ENCODE measurements around the gene SH2D2A. TPM values are rescaled to one million over a fixed set of nuclear protein-coding genes. Genes with fewer than 3 reads are reported as not detected.

The SH2D2A gene
- total RNA-seq, 1 experiment from 2014 or later, result 2.9 TPM

- intact Hi-C loops (cut with micrococcal nuclease; ENCODE audit: unreplicated experiment), result no loop called here
- CTCF ChIA-PET, result interaction anchor here (1.3 kb wide), 1 partner anchor 37 kb away, joined by 6 read pairs; no protein-coding TSS in a partner anchor
- H3K36me3 Mint-ChIP-seq (ENCODE audit: insufficient read depth, unreplicated experiment), result peaks cover 42% of the 10 kb centered on the region
- H3K4me3 Mint-ChIP-seq (ENCODE audit: low read depth, unreplicated experiment), result no peak overlapping the region
- peak overlapping the region; percentile 26 for H3K27ac Mint-ChIP-seq (ENCODE audit: unreplicated experiment)
- no peak for DNase-seq
- no peaks in the 10 kb centered on the region for H3K4me1 Mint-ChIP-seq (ENCODE audit: low read depth, unreplicated experiment)
- H3K9me3 Mint-ChIP-seq (ENCODE audit: low read depth, unreplicated experiment), result no peaks in the 10 kb centered on the region
- no TSS peak for BruUV-seq (replicated peaks)
- no peak for TF ChIP-seq CTCF (IDR thresholded peaks at IDR 0.05; ENCODE audit: unreplicated experiment)
- no peaks in the 10 kb centered on the region for H3K27me3 Mint-ChIP-seq (ENCODE audit: unreplicated experiment)
These were observed 15.1 kb downstream of the SH2D2A start for GRCh38 chr1:156801409-156802121.

GRCh38 chr1:156797212-156797871 is 19.3 kb downstream of the SH2D2A start:
- no peak overlapping the region for H3K27ac Mint-ChIP-seq (ENCODE audit: unreplicated experiment)

GRCh38 chr1:156796340-156797097 is 20.1 kb downstream of the SH2D2A start:
- no peak for DNase-seq
- no peak overlapping the region for H3K4me3 Mint-ChIP-seq (ENCODE audit: low read depth, unreplicated experiment)
- peak overlapping the region; percentile 5 for H3K27ac Mint-ChIP-seq (ENCODE audit: unreplicated experiment)
- TF ChIP-seq CTCF (IDR thresholded peaks at IDR 0.05; ENCODE audit: unreplicated experiment), result no peak
- intact Hi-C loops (cut with micrococcal nuclease; ENCODE audit: unreplicated experiment), result loop anchor here (1.0 kb wide), 2 partner anchors 64 to 94 kb away; partner anchors contain the start of gene NTRK1
- no peaks in the 10 kb centered on the region for H3K9me3 Mint-ChIP-seq (ENCODE audit: low read depth, unreplicated experiment)
- no peaks in the 10 kb centered on the region for H3K4me1 Mint-ChIP-seq (ENCODE audit: low read depth, unreplicated experiment)
- no TSS peak for BruUV-seq (replicated peaks)
- CTCF ChIA-PET, result interaction anchor here (0.6 to 1.3 kb wide), 3 partner anchors 12 to 96 kb away, joined by 3 read pairs; no protein-coding TSS in a partner anchor
- no peaks in the 10 kb centered on the region for H3K27me3 Mint-ChIP-seq (ENCODE audit: unreplicated experiment)
- peaks cover 79% of the 10 kb centered on the region for H3K36me3 Mint-ChIP-seq (ENCODE audit: insufficient read depth, unreplicated experiment)

More at GRCh38 chr1:156797212-156797871, 19.3 kb downstream of the SH2D2A start:
- no peaks in the 10 kb centered on the region for H3K27me3 Mint-ChIP-seq (ENCODE audit: unreplicated experiment)
- CTCF ChIA-PET, result interaction anchor here (1.3 kb wide), 1 partner anchor 71 kb away, joined by 3 read pairs; no protein-coding TSS in a partner anchor
- peaks cover 73% of the 10 kb centered on the region for H3K36me3 Mint-ChIP-seq (ENCODE audit: insufficient read depth, unreplicated experiment)
- peak; percentile 69 for DNase-seq
- intact Hi-C loops (cut with micrococcal nuclease; ENCODE audit: unreplicated experiment), result loop anchor here (1.0 kb wide), 2 partner anchors 63 to 93 kb away; partner anchors contain the start of gene NTRK1
- no peaks in the 10 kb centered on the region for H3K9me3 Mint-ChIP-seq (ENCODE audit: low read depth, unreplicated experiment)
- BruUV-seq (replicated peaks), result no TSS peak
- no peak overlapping the region for H3K4me3 Mint-ChIP-seq (ENCODE audit: low read depth, unreplicated experiment)
- no peaks in the 10 kb centered on the region for H3K4me1 Mint-ChIP-seq (ENCODE audit: low read depth, unreplicated experiment)
- peak; percentile 81 for TF ChIP-seq CTCF (IDR thresholded peaks at IDR 0.05; ENCODE audit: unreplicated experiment)

GRCh38 chr1:156795787-156796186 is 20.9 kb downstream of the SH2D2A start:
- CTCF ChIA-PET, result interaction anchor here (0.6 to 1.3 kb wide), 4 partner anchors 12 to 97 kb away, joined by 3 read pairs; no protein-coding TSS in a partner anchor
- BruUV-seq (replicated peaks), result no TSS peak
- Mint-ChIP-seq H3K4me1 (ENCODE audit: low read depth, unreplicated experiment) (no peaks in the 10 kb centered on the region), H3K27me3 (ENCODE audit: unreplicated experiment) (no peaks in the 10 kb centered on the region), H3K9me3 (ENCODE audit: low read depth, unreplicated experiment) (no peaks in the 10 kb centered on the region), H3K4me3 (ENCODE audit: low read depth, unreplicated experiment) (no peak overlapping the region), H3K36me3 (ENCODE audit: insufficient read depth, unreplicated experiment) (peaks cover 80% of the 10 kb centered on the region), H3K27ac (ENCODE audit: unreplicated experiment) (peak overlapping the region; percentile 5)
- no peak for DNase-seq
- TF ChIP-seq CTCF (IDR thresholded peaks at IDR 0.05; ENCODE audit: unreplicated experiment), result no peak
- intact Hi-C loops (cut with micrococcal nuclease; ENCODE audit: unreplicated experiment), result no loop called here

Data from Calu3 (cell line).